Cardiac muscle cell (in vitro differentiated cells and primary cell): ENCODE data around the gene PDC. TPM values are rescaled to one million over a fixed set of nuclear protein-coding genes. Genes with fewer than 3 reads are reported as not detected.

Source experiments
- DNase-seq, 2 donors: peaks; one replicate each; pipeline versions ENCODE4 v3.0.0 to v3.0.0-alpha.2; 2010 to 2017; ENCODE audit warnings: low read depth in 1 of 2, low spot score in 1 of 2
- H3K27ac ChIP-seq: fragments of 200-600 bp; sonication (generic); 2 replicates; pipeline ENCODE4 v1.5.1; 2016
- H3K27me3 ChIP-seq: fragments of 200-600 bp; sonication (generic); 2 replicates; pipeline ENCODE4 v1.6.0; 2016; ENCODE audit warnings: control low read depth
- H3K36me3 ChIP-seq: fragments of 200-600 bp; sonication (generic); 2 replicates; pipeline ENCODE4 v1.5.1; 2016; ENCODE audit warnings: control low read depth
- H3K4me1 ChIP-seq: fragments of 200-600 bp; sonication (generic); 2 replicates; pipeline ENCODE4 v1.8.1; 2017; ENCODE audit warnings: low read depth, mild to moderate bottlenecking, mixed run types
- H3K4me3 ChIP-seq: fragments of 200-600 bp; sonication (generic); 2 replicates; pipeline ENCODE4 v1.5.1; 2016; ENCODE audit warnings: mild to moderate bottlenecking
- H3K9me3 ChIP-seq: fragments of 200-600 bp; sonication (generic); 2 replicates; pipeline ENCODE4 v1.5.1; 2017; ENCODE audit warnings: low read depth, mild to moderate bottlenecking, control low read depth
- polyA plus RNA-seq: library from polyadenylated mRNA; unstranded; fragments of >200 nt; fragmentation: Nextera tagmentation; extraction: Ambion mirVana; gene quantifications from 2 replicates; pipeline ENCODE4 v1.2.1, GENCODE V29; 2016
- total RNA-seq: library from RNA; depleted of rRNA; stranded (reverse); fragments of >200 nt; gene quantifications from 2 replicates; pipeline ENCODE4 v1.2.3, GENCODE V29; 2016
- TF ChIP-seq, protein P1 (sequence below): IDR thresholded peaks from 2 replicates; pipeline ENCODE4 v1.5.1; 2012; ENCODE audit warnings: low read depth, mild to moderate bottlenecking, low read length

The PDC gene
- not detected in 2 replicates for total RNA-seq
- polyA plus RNA-seq, result 0.15 TPM in 1 of 2 replicates, not detected in the other

DNA sequence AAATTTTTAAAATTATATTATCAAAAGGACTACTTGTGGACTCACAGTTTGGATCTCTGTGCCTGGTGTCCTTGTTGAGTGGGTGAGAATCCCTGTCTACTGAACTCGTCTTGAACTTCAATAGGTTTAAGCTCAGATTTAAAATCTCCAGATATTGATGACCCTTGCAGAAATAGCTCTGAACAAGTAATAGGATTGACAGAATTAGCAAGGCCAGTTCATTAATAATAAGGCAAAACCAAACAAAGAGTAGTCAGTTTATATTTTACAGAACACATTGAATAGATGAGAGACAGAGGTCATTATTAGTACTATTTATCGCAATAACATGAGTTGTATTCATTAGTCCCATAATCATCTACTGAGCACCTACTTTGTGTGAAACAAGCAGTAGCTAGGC is at the start of gene PDC:
Gene PDC, minus strand, starts transcription at position 101 of the 400 bp plus-strand sequence. CDS start 11,655 bp downstream, outside the sequence.
- TF ChIP-seq, protein P1, sequence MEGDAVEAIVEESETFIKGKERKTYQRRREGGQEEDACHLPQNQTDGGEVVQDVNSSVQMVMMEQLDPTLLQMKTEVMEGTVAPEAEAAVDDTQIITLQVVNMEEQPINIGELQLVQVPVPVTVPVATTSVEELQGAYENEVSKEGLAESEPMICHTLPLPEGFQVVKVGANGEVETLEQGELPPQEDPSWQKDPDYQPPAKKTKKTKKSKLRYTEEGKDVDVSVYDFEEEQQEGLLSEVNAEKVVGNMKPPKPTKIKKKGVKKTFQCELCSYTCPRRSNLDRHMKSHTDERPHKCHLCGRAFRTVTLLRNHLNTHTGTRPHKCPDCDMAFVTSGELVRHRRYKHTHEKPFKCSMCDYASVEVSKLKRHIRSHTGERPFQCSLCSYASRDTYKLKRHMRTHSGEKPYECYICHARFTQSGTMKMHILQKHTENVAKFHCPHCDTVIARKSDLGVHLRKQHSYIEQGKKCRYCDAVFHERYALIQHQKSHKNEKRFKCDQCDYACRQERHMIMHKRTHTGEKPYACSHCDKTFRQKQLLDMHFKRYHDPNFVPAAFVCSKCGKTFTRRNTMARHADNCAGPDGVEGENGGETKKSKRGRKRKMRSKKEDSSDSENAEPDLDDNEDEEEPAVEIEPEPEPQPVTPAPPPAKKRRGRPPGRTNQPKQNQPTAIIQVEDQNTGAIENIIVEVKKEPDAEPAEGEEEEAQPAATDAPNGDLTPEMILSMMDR, result no peak
- no peak for DNase-seq
- no peaks in the 10 kb centered on the region for H3K27me3 ChIP-seq

DNA sequence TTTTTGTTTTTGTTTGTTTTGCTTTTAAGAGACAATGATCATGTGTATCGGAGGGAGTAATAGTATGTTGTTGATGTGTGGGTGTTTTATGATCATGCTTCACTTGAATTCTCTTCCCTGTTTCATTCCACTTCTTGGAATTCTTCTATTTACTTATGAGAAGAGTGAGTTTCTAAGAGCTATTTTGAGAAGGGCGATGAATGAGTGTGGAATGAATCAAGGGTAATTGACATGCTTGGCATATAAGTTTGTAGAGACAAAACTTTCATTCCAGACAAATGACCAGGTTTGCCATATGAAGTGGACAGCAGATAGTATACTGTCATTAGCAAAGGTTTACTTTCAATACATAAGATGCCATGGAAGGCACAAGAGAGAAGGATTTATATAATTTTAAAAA is 42.3 kb upstream of the PDC start:
- no peak for DNase-seq
- Histone ChIP-seq H3K36me3 (no peaks in the 10 kb centered on the region), H3K4me3 (no peak overlapping the region), H3K4me1 (peaks cover 5% of the 10 kb centered on the region), H3K27ac (no peak overlapping the region), H3K9me3 (no peaks in the 10 kb centered on the region), H3K27me3 (no peaks in the 10 kb centered on the region)
- TF ChIP-seq, protein P1, result no peak

More for the DNA sequence above, at the start of gene PDC:
- no peaks in the 10 kb centered on the region for H3K36me3 ChIP-seq
- H3K4me3 ChIP-seq, result no peak within 1 kb of the TSS
- H3K27ac ChIP-seq, result no peak within 1 kb of the TSS
- H3K4me1 ChIP-seq, result peaks cover 4% of the 10 kb centered on the region
- no peaks in the 10 kb centered on the region for H3K9me3 ChIP-seq

DNA sequence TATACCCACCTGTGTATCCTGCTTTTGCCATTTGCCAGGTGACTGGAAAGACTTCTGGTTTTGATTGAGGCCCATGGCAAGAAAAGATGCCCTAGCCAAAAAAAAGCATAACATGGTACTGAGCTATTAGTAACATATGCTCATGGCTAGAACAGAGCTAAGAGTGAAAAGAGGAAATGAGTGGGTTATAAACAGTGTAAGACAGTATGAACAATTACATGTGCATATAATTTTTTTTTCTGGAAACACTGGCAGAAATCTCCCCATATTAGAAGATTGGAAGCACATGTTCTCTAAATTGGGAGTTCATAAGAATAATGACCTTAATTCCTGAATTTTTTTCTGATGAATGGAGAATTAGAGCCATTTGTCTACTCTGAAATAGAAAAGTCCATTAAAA is 41.2 kb upstream of the PDC start:
- H3K4me1 ChIP-seq, result peaks cover 9% of the 10 kb centered on the region
- no peak overlapping the region for H3K27ac ChIP-seq
- H3K4me3 ChIP-seq, result no peak overlapping the region
- DNase-seq, result no peak
- TF ChIP-seq, protein P1, result no peak
- H3K36me3 ChIP-seq, result no peaks in the 10 kb centered on the region
- no peaks in the 10 kb centered on the region for H3K27me3 ChIP-seq
- H3K9me3 ChIP-seq, result no peaks in the 10 kb centered on the region

DNA sequence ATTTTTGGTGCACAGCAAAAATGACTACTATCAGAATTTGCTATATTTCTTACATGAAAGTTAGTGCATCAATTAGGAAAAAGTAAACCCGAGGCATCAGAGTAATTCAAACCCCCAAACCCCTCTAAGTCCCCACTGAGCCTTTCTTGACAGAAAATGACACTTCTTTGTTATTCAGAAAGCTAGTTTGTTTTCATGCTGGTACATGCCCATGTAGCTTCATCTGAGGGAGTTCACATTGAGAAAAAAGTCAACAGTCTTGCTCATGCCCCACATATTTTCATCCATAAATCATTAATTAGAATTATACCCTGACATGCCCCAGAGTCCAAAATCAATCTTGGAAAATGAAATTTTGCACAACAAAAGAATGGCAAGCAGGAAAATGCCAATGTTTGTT is 39.9 kb upstream of the PDC start:
- Histone ChIP-seq H3K27me3 (no peaks in the 10 kb centered on the region), H3K36me3 (no peaks in the 10 kb centered on the region), H3K9me3 (no peaks in the 10 kb centered on the region), H3K4me1 (peaks cover 9% of the 10 kb centered on the region), H3K4me3 (no peak overlapping the region), H3K27ac (no peak overlapping the region)
- DNase-seq, result no peak
- TF ChIP-seq, protein P1, result no peak

DNA sequence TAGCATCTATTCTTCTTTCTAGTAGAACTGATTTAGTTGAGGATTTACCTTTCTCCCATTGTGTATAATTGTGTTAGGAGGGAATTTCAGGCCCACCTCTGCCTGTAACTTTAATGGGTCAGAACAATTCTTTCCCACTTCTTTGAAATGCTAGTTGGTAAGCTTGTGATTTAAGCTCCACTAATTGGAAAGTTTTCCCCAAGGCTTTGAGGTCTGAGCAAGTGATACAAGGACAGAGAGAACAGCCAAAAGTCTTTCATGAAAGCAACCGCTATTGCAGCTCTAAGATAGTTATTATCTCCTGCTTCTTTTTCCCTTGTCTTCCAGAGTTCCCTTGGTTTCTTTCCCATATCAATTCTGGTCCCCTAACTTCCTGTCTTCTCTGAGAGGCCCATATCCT is 38.7 kb upstream of the PDC start:
- DNase-seq, result peak in 1 of 2 donors; percentile 30
- TF ChIP-seq, protein P1, result no peak
- H3K9me3 ChIP-seq, result no peaks in the 10 kb centered on the region
- H3K4me3 ChIP-seq, result no peak overlapping the region
- H3K36me3 ChIP-seq, result no peaks in the 10 kb centered on the region
- no peaks in the 10 kb centered on the region for H3K27me3 ChIP-seq
- H3K27ac ChIP-seq, result no peak overlapping the region
- H3K4me1 ChIP-seq, result peaks cover 9% of the 10 kb centered on the region
